HG02981 (cell line): Measurements from ENCODE around the gene ZNF778.

Source experiments
- ATAC-seq: cut with Tn5 transposase; IDR thresholded peaks from one replicate; pipeline ENCODE4 v1.9.1; 2021; ENCODE audit warnings: mild to moderate bottlenecking, moderate library complexity; ENCODE audit not compliant: unreplicated experiment

ZNF778 gene

GRCh38 chr16:89273741-89274472, 56.4 kb downstream of the ZNF778 start:
- no peak for ATAC-seq

DNA sequence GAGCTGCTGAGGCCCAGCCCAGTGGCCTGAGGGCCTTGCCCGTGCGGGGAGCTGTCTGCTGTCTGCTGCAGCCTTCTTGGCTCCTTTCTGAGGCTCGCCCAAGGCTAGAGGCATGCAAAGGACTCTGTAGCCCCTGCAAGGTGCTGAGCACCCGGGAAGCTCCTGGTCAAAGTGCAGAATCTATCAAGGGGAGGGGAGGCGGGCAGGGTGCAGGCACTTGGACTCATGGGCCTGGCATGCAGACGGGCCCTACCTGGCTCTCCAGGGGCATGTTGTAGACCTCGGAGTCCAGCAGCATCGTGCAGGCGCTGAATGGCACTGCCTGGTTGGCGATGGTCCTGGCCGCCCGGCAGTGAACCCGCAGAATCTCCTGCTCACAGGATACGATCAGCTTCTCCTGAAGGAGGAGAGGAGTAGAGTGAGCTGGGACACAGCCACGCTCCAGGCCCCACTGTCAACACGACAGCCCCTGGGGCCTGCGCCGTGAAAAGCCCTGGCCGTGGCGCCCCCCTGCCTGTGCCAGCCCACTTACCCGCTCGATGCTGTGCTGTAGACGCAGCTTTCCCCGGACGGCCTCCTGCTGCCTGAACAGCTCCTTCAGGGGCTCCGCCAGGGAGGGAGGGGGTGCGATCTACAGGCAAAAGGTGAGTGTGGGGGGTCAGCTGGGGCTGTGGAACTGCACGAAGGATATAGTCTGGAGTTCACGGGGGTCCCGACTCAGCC, 57.2 kb downstream of the ZNF778 start:
- ATAC-seq = no peak

DNA sequence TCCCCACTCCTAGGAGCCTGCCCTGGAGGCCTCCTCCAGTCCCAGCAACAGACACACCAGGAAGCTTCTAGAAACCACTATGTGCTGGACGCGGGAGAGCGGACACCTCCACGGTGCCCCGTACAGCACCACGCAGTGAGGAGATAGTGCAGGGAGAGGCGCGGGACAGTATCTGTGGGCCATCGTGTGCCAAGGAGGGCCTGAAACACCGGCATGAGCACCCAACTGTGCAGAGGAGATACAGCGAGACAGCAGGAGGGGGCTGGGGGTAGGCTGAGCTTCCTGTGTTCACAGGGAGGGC, 57.7 kb downstream of the ZNF778 start:
- ATAC-seq = no peak

DNA sequence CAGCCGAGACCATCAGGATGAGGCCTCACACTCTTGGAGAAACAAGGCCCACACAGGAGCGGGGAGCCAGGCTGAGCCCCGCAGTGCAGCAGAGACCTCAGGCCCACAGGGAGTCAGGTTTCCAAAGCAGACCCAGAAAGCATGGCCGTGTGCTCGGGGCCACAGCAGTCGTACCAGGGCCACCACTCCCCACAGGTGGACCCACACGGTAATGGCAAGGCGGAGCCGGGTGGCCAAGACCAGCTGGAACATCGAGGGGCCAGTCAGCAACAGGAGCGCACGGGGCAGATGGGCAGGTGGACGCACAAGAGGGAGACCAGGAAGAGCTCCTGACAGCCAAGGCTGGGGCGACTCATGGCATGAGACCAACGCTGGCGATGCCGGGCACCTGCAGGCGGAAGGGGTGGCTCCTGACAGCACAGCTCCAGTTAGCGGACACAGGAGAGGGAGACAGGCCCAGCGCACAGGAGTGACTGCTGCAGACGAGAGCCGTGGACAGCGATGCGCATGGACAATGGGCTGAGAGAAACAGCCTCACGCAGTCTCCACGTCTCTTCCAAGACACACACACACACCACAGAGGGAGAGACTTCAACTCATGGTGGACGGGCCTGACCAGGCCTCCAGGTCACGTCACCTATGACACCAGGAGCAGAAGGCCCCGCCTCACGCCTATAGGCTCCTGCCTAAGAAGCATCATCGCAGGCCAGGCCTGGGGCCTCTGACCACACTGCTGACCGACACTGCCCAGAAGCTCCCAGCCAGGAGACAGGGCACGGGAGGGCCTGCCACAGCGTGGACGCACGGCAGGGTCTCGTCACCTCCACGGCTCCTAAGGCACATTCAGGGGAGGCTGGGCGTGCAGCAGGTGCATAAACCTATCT, 58.6 kb downstream of the ZNF778 start:
- ATAC-seq = no peak

DNA sequence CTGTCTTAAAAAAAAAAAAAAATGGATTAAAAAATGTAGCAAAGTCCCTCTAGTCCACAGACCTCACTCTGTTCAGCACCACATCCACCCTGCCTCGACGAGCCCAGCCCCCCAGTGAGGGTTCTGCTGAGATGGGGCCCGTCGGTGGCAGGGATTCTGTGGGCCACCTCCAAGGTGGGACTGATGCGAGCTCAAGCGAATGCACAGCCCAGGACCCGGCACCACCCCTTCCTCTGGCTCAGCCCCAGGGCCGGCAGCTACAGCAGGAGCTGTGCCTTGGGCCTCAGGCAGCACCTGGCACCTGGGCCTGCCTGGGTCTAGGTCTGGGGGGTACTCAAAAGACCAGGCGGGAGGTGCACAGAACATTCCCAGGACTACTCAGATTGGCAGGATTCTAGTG, 59.5 kb downstream of the ZNF778 start:
- ATAC-seq = no peak

- ATAC-seq = no peak
These were observed 60.3 kb downstream of the ZNF778 start for GRCh38 chr16:89277641-89278341.

GRCh38 chr16:89278441-89279240, 61.1 kb downstream of the ZNF778 start:
- no peak for ATAC-seq

- ATAC-seq = no peak
These were observed 62.4 kb downstream of the ZNF778 start for GRCh38 chr16:89279666-89280481.

- ATAC-seq = no peak
These were observed 63.2 kb downstream of the ZNF778 start for GRCh38 chr16:89280546-89281188.

DNA sequence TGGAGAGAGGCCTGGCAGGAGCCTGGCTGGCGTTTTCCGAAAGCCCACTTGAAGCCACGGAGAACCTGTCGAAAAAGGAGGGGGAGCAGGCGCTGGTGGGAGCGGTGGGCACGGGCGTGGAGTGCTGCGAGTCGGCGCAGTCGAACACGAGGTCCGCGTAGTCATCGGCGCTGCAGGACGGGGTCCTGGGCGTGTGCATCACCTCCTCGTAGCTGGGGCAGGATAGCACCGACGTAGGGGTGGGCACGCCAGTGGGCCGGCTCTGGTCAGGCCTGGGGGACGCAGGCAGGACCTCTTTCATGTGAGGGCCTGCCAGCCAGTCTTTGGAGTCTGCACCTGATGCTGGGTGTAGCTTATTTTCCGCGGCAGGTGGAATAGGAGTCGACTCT, 63.7 kb downstream of the ZNF778 start:
- ATAC-seq = no peak

DNA sequence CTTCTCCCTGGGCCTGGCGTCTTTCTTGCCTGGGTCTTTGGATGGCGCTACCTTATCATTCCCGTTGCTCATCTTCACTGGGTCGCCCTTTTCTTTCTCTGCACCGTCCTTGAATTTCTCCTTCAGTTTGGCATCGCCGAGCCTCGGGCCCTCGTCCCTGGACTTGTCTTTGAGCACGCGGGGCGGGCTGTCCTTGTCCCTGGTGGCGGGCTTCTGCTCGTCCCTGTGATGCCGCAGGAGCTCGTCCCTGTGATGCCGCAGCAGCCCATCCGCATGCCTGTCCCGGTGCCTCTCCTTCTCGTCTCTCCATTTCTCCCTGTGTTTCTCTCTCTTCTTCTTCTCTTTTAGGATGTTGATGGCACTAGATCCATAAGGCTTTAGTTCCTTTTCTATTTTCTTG, 64.3 kb downstream of the ZNF778 start:
- no peak for ATAC-seq

GRCh38 chr16:89282523-89282922, 65.0 kb downstream of the ZNF778 start:
- ATAC-seq = no peak

DNA sequence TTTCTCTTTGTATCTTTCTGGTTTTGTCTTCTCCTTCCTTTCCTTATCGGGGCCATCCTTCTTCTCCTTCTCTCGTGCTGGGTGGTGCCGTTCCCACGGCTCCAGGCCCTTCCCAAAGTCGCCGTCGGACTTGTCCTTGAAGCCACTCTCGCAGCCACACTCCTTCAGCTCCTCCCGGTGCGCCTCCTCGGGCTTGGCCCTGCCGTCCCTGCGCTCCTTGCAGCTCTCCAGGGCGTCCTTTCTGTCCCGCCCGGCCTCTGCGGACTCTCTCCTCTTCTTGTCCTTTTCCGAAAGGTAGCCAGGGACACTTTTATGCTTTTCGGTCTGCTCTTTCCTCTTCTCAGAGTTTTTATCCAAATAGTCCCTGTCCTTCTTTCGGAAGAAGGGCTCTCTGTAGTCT, 65.9 kb downstream of the ZNF778 start:
- no peak for ATAC-seq

DNA sequence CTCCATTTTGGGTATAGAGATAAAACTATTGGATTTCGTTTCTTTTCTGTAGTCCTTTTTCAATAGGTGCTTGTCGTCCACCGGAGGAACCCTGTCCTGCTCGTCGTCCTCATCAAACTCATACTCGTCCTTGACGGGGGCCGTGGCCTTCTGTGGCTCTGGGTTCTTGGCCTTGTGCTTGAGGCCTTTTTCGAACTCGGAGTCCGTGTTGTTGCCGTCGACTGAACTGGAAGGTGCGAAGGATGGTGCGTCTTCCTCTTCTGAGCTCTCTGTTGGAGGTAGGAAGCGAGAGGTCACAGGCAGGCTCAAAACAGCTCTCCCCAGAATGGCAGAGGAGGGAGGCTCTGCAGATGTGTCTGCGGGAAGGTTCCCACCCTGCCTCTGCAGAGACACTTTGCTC, 67.9 kb downstream of the ZNF778 start:
- ATAC-seq = no peak

DNA sequence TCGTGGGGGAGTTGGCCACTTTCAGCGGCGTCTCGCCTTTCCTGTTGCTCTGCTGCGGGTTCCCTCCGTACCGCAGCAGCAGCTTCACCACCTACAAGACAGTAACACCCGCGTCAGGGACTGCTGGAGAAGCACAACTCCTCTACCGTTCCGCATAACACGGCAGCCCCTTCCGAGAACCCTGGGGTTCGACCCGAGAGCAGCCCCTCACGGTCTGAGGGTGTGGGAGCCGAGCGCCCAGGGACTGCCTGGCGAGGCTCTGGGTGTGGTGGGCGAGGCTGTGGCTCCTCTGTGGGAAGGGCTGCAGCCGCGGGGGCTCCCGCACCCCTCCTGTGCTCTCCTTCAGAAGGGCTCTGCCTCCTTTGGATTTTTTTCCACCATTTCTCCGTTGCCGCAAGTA, 68.6 kb downstream of the ZNF778 start:
- no peak for ATAC-seq
